Body of pancreas (tissue), 4 donors: ENCODE results near the gene CHST5. TPM values are rescaled to one million over a fixed set of nuclear protein-coding genes. Genes with fewer than 3 reads are reported as not detected.

ENCODE experiments used
- ATAC-seq: fragments of 150-250 bp; one replicate; pipeline ENCODE4 v1.9.1; 2016
- DNase-seq, 4 donors: peaks; one replicate each; pipeline ENCODE4 v3.0.0-alpha.2; 2019
- H3K27ac ChIP-seq, 4 donors: fragments of 200-600 bp; sonication (generic); 1 replicate in 3 of 4; 2 replicates in 1 of 4; pipeline versions ENCODE4 v1.5.1 to v1.6.1; 2016 to 2019; ENCODE audit warnings: mild to moderate bottlenecking in 1 of 4, mixed read lengths in 1 of 4, moderate library complexity in 1 of 4
- H3K27me3 ChIP-seq, 2 donors: fragments of 200-600 bp; sonication (generic); one replicate each; pipeline ENCODE4 v1.6.0; 2016; ENCODE audit warnings: mild to moderate bottlenecking in 1 of 2
- H3K36me3 ChIP-seq, 2 donors: fragments of 200-600 bp; sonication (generic); replicated peaks in 1 of 2; 2 replicates each; pipeline ENCODE4 v1.5.1; 2016; ENCODE audit warnings: low read depth in 2 of 2; ENCODE audit not compliant: insufficient read depth in 1 of 2
- H3K4me1 ChIP-seq: fragments of 200-600 bp; sonication (generic); one replicate; pipeline ENCODE4 v1.6.0; 2016
- H3K4me3 ChIP-seq, 2 donors: fragments of 200-600 bp; sonication (generic); 1 replicate in 1 of 2; 2 replicates in 1 of 2; pipeline ENCODE4 v1.5.1; 2016 to 2019
- H3K9me3 ChIP-seq, 3 donors: fragments of 200-600 bp; sonication (generic); 1 replicate in 2 of 3; 2 replicates in 1 of 3; pipeline ENCODE4 v1.5.1; 2016
- CTCF ChIP-seq, 7 experiments: fragments of 450-650 bp in 4 of 7; fragments of 200-600 bp in 3 of 7; sonication (generic) in 3 of 7; IDR thresholded peaks; one replicate each; pipeline ENCODE4 v1.5.1; 2016 to 2019; ENCODE audit warnings: antibody characterized with exemption in 7 of 7
- POLR2A ChIP-seq, 3 donors: fragments of 450-650 bp; IDR thresholded peaks; one replicate each; pipeline ENCODE4 v1.6.1; 2016; ENCODE audit warnings: antibody characterized with exemption in 3 of 3, mild to moderate bottlenecking in 2 of 3
- WGBS, 2 donors: methylation state at CpG; one replicate each; pipeline ENCODE4 v1.1.5; 2017; 5-methylcytosine and 5-hydroxymethylcytosine counted together
- intact Hi-C: fragments of 100-400 bp; cut with DNase I; formaldehyde crosslinking; loops from one replicate; pipeline ENCODE4 v1.15.1; 2023
- total RNA-seq, 2 donors: library from RNA; depleted of rRNA; stranded (reverse); fragments of >200 nt; gene quantifications; one replicate each; pipeline ENCODE4 v1.1.0, GENCODE V29; 2016

Gene CHST5
- total RNA-seq, 2 donors from 2014 or later: not detected

- TF ChIP-seq CTCF (IDR thresholded peaks at IDR 0.05) (no peak), POLR2A (IDR thresholded peaks at IDR 0.05) (no peak)
- Histone ChIP-seq H3K4me1 (peaks cover 34% of the 10 kb centered on the region), H3K27ac (no peak overlapping the region), H3K36me3 (no peaks in the 10 kb centered on the region), H3K27me3 (no peaks in the 10 kb centered on the region), H3K4me3 (no peak overlapping the region), H3K9me3 (no peaks in the 10 kb centered on the region)
- DNase-seq (no peak), ATAC-seq (no peak)
- 67 to 68% methylated on average over 4 of the region's 4 CpGs for WGBS, 2 donors
- intact Hi-C loops: no loop called here
Observed at GRCh38 chr16:75567911-75568310, 32.0 kb upstream of the CHST5 start.

- Histone ChIP-seq H3K9me3 (no peaks in the 10 kb centered on the region), H3K27ac (peak overlapping the region in 3 of 4 donors; percentile 65 to 83 (median 73)), H3K36me3 (no peaks in the 10 kb centered on the region), H3K27me3 (no peaks in the 10 kb centered on the region), H3K4me1 (peaks cover 34% of the 10 kb centered on the region), H3K4me3 (peak overlapping the region; percentile 40 to 96)
- WGBS, 2 donors: 2 to 3% methylated on average over 20 to 30 of the region's 32 CpGs
- TF ChIP-seq CTCF (IDR thresholded peaks at IDR 0.05) (no peak), POLR2A (IDR thresholded peaks at IDR 0.05) (no peak)
- DNase-seq (peak in 3 of 4 donors; percentile 16 to 27 (median 18)), ATAC-seq (no peak)
- intact Hi-C loops: no loop called here
Observed at GRCh38 chr16:75566758-75567255, 30.9 kb upstream of the CHST5 start.

GRCh38 chr16:75566040-75566757, 30.3 kb upstream of the CHST5 start, which contains the start of gene GABARAPL2:
GABARAPL2 (plus strand) TSS chr16:75566379; CDS start chr16:75566487, 108 bp downstream.
- H3K4me1 ChIP-seq: peaks cover 34% of the 10 kb centered on the region
- peak within 1 kb of the TSS; percentile 42 to 83 (median 69) for H3K27ac ChIP-seq
- WGBS, 2 donors: 0 to 1% methylated on average over 7 to 62 of the region's 69 CpGs

GRCh38 chr16:75565640-75566039, 29.7 kb upstream of the CHST5 start:
- H3K9me3 ChIP-seq: no peaks in the 10 kb centered on the region
- intact Hi-C loops: no loop called here
- WGBS, 2 donors: 6% methylated on average over 15 of the region's 15 CpGs
- ATAC-seq (peak; percentile 10), DNase-seq (peak in 1 of 4 donors; percentile 16)
- peaks cover 34% of the 10 kb centered on the region for H3K4me1 ChIP-seq
- no peaks in the 10 kb centered on the region for H3K36me3 ChIP-seq
- peak overlapping the region; percentile 40 to 96 for H3K4me3 ChIP-seq
- H3K27me3 ChIP-seq: no peaks in the 10 kb centered on the region
- TF ChIP-seq POLR2A (IDR thresholded peaks at IDR 0.05): no peak
- TF ChIP-seq CTCF (IDR thresholded peaks at IDR 0.05): no peak
- peak overlapping the region; percentile 42 to 83 (median 69) for H3K27ac ChIP-seq

More at GRCh38 chr16:75566040-75566757, 30.3 kb upstream of the CHST5 start, which contains the start of gene GABARAPL2:
- no peaks in the 10 kb centered on the region for H3K9me3 ChIP-seq
- TF ChIP-seq CTCF (IDR thresholded peaks at IDR 0.05) (no peak), POLR2A (IDR thresholded peaks at IDR 0.05) (peak; percentile 28 to 82 (median 64))
- H3K36me3 ChIP-seq: no peaks in the 10 kb centered on the region
- ATAC-seq (peak; percentile 90), DNase-seq (peak; percentile 79 to 87 (median 85))
- no peaks in the 10 kb centered on the region for H3K27me3 ChIP-seq
- intact Hi-C loops: no loop called here
- H3K4me3 ChIP-seq: peak within 1 kb of the TSS; percentile 40 to 96
